ENCODE data around the gene RAVER1.

DNA sequence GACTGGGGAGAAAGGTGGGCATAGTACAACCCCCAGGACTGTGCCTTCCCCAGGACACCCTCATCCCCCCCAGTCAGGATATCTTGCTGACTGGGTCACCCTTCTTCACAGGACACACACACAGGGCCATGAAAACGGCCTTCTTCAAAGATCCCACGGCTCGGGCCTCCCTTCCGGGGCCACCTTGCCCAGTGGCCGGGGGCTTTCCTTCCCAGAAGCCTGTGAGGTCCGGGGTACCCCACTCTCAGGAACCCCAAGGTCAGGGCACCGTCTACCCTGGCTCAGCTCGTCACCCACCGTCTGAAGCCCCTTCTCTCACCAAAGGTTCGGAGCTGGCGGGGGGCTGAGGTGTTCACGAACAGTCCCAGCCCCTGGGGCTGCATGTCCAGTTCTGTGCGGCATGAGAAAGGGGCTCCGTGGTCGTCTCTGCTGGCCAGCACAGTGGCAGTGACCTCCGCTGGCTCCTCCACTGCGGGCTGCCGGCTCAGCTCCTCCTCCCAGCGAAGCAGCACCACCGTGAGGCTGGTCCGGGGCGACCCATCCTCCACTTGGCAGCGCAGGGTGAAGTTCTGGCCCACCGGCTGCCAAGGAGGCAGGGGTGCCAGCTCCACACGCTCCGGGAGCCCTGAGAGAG is 2.1 kb upstream of the RAVER1 start:
- TF ChIP-seq, protein P1, sequence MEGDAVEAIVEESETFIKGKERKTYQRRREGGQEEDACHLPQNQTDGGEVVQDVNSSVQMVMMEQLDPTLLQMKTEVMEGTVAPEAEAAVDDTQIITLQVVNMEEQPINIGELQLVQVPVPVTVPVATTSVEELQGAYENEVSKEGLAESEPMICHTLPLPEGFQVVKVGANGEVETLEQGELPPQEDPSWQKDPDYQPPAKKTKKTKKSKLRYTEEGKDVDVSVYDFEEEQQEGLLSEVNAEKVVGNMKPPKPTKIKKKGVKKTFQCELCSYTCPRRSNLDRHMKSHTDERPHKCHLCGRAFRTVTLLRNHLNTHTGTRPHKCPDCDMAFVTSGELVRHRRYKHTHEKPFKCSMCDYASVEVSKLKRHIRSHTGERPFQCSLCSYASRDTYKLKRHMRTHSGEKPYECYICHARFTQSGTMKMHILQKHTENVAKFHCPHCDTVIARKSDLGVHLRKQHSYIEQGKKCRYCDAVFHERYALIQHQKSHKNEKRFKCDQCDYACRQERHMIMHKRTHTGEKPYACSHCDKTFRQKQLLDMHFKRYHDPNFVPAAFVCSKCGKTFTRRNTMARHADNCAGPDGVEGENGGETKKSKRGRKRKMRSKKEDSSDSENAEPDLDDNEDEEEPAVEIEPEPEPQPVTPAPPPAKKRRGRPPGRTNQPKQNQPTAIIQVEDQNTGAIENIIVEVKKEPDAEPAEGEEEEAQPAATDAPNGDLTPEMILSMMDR (IDR thresholded peaks at IDR 0.05; ENCODE audit: borderline replicate concordance, extremely low read depth, low read length, poor library complexity, severe bottlenecking): no peak
- TF ChIP-seq EZH2 (IDR thresholded peaks at IDR 0.05; ENCODE audit: borderline replicate concordance, low read depth, low read length, severe bottlenecking): no peak
